Breast epithelium (tissue), 3 donors: ENCODE data around the gene MACROD1.

Experiments
- POLR2A ChIP-seq: fragments of 450-650 bp; IDR thresholded peaks from one replicate; pipeline ENCODE4 v1.6.1; 2016; ENCODE audit warnings: antibody characterized with exemption, mild to moderate bottlenecking, moderate library complexity
- POLR2AphosphoS5 ChIP-seq, 3 donors: sonication (generic); formaldehyde crosslinking; IDR thresholded peaks; one replicate each; pipeline ENCODE4 v1.6.1; 2017; ENCODE audit warnings: antibody characterized with exemption in 3 of 3
- TF ChIP-seq, protein P1 (sequence below), 3 donors: fragments of 450-650 bp; IDR thresholded peaks; one replicate each; pipeline ENCODE4 v1.5.1; 2016 to 2017; ENCODE audit warnings: antibody characterized with exemption in 3 of 3, mild to moderate bottlenecking in 3 of 3, moderate library complexity in 3 of 3

DNA sequence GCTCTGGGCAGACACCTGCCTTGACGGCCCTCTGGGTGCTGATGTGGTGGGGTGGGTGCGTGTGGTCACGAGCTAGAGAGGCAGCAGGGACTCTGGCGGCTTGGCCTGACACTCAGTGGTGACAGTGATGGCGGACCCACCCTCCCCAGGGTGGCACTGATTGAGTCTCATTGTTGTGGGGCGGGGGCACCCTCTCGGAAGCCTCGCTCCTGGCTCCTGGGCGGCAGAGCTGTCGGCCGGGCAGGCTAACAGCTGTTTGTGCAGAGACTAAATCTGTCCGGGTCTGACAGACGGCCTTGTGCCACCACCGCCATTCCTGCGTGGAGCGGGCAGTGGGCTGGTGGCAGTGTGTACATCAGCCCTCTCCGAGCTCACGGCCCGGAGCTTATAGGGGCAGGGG, 114.6 kb downstream of the MACROD1 start:
- TF ChIP-seq, protein P1, sequence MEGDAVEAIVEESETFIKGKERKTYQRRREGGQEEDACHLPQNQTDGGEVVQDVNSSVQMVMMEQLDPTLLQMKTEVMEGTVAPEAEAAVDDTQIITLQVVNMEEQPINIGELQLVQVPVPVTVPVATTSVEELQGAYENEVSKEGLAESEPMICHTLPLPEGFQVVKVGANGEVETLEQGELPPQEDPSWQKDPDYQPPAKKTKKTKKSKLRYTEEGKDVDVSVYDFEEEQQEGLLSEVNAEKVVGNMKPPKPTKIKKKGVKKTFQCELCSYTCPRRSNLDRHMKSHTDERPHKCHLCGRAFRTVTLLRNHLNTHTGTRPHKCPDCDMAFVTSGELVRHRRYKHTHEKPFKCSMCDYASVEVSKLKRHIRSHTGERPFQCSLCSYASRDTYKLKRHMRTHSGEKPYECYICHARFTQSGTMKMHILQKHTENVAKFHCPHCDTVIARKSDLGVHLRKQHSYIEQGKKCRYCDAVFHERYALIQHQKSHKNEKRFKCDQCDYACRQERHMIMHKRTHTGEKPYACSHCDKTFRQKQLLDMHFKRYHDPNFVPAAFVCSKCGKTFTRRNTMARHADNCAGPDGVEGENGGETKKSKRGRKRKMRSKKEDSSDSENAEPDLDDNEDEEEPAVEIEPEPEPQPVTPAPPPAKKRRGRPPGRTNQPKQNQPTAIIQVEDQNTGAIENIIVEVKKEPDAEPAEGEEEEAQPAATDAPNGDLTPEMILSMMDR (IDR thresholded peaks at IDR 0.05): no peak
- no peak for TF ChIP-seq POLR2A
- no peak for TF ChIP-seq POLR2AphosphoS5 (IDR thresholded peaks at IDR 0.05)
